SIG-M5 treated with dmso at 0.1 percent for 504 hours (cell line): ENCODE data around the gene DHX16.

Source experiments
- DNase-seq: peaks from one replicate; lab custom pipeline; 2025; ENCODE audit not compliant: unreplicated experiment; lab: John Stamatoyannopoulos, UW

Gene DHX16

DNA sequence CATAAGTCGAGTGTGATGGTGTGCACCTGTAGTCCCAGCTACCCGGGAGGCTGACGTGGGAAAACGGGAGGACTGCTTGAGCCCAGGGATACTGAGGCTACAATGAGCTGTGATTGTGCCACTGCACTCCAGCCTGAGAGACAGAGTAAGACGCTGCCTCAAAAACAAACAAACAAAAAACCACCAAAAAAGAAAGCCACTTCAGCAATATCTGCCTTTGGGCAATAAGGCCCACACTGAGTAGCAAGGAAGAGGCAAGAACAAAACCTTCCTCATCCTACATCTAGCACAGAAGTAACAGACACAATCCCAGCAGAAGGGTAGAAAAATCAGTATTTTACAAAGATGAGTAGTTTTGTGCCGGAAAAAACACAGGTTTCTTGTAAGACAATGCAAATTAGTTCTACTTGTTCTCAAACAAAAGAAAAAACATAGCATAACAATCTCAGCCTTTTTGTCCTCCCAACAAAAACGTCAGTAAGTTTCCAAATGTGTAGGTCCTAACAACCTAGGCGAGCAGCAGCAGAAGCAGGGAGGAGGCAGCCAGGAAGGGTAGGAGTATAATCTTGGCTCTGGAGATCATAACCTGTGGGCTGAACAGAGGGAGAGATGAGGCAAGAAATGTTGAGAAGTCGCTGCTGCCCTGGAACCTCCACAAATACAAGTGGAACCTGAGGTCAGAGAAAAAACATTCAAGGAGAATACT, 61.5 kb downstream of the DHX16 start:
- DNase-seq = no peak

- DNase-seq = no peak
Observed at GRCh38 chr6:30610065-30610464, 62.7 kb downstream of the DHX16 start.

GRCh38 chr6:30603961-30604360, 68.8 kb downstream of the DHX16 start:
- no peak for DNase-seq
